HEK293 (cell line): ENCODE data around the gene ETNPPL.

Experiments used
- MZF1 ChIP-seq: fragments of 450-650 bp; formaldehyde crosslinking; IDR thresholded peaks from 2 replicates; pipeline ENCODE4 v1.5.1; 2017; ENCODE audit warnings: missing biosample characterization, missing genetic modification characterization, borderline replicate concordance
- ZSCAN30 ChIP-seq: fragments of 450-650 bp; IDR thresholded peaks from 2 replicates; pipeline ENCODE4 v1.5.1; 2018; ENCODE audit warnings: missing biosample characterization, mild to moderate bottlenecking, missing genetic modification characterization, moderate library complexity
- TF ChIP-seq, protein P1 (sequence below): fragments of 450-650 bp; formaldehyde crosslinking; IDR thresholded peaks from 2 replicates; pipeline ENCODE4 v1.5.1; 2016; ENCODE audit warnings: missing biosample characterization, missing genetic modification characterization
- TF ChIP-seq, protein P2 (sequence below): fragments of 450-650 bp; formaldehyde crosslinking; IDR thresholded peaks from 2 replicates; pipeline ENCODE4 v1.5.1; 2016; ENCODE audit warnings: missing biosample characterization, missing genetic modification characterization

DNA sequence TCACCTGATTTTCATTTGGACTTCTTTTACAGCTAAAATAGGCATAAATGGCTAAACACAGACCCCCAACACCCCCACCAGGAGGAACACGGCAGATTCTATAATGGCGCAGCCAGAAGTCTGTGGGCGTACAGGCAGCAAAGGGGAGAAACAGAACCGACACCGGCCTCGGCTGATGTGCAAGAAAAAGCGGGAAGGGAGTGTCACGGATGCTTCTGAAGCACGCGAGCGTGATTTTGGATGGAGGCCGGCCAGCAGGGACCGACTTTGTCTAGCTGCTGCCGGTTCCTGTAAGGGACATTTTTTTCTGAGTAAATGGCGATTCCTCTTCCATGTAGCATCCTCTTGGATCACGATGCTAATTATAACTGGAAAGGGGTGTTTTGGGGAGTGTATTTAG is 24.9 kb upstream of the ETNPPL start:
- TF ChIP-seq MZF1 (no peak), ZSCAN30 (tag by site-specific recombination) (no peak)
- TF ChIP-seq, protein P1, sequence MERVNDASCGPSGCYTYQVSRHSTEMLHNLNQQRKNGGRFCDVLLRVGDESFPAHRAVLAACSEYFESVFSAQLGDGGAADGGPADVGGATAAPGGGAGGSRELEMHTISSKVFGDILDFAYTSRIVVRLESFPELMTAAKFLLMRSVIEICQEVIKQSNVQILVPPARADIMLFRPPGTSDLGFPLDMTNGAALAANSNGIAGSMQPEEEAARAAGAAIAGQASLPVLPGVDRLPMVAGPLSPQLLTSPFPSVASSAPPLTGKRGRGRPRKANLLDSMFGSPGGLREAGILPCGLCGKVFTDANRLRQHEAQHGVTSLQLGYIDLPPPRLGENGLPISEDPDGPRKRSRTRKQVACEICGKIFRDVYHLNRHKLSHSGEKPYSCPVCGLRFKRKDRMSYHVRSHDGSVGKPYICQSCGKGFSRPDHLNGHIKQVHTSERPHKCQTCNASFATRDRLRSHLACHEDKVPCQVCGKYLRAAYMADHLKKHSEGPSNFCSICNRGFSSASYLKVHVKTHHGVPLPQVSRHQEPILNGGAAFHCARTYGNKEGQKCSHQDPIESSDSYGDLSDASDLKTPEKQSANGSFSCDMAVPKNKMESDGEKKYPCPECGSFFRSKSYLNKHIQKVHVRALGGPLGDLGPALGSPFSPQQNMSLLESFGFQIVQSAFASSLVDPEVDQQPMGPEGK, result no peak
- TF ChIP-seq, protein P2, sequence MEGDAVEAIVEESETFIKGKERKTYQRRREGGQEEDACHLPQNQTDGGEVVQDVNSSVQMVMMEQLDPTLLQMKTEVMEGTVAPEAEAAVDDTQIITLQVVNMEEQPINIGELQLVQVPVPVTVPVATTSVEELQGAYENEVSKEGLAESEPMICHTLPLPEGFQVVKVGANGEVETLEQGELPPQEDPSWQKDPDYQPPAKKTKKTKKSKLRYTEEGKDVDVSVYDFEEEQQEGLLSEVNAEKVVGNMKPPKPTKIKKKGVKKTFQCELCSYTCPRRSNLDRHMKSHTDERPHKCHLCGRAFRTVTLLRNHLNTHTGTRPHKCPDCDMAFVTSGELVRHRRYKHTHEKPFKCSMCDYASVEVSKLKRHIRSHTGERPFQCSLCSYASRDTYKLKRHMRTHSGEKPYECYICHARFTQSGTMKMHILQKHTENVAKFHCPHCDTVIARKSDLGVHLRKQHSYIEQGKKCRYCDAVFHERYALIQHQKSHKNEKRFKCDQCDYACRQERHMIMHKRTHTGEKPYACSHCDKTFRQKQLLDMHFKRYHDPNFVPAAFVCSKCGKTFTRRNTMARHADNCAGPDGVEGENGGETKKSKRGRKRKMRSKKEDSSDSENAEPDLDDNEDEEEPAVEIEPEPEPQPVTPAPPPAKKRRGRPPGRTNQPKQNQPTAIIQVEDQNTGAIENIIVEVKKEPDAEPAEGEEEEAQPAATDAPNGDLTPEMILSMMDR, result no peak
